Measurements from ENCODE around the gene RSPO1.

GRCh38 chr1:37588939-37589338, 45.8 kb downstream of the RSPO1 start:
- TF ChIP-seq CTCF (IDR thresholded peaks at IDR 0.05), result no peak
- no peak for TF ChIP-seq EZH2 (IDR thresholded peaks at IDR 0.05; ENCODE audit: borderline replicate concordance, insufficient read depth, low read depth, low read length, poor library complexity, severe bottlenecking)

Data from B cell (primary cell).